Activated CD8-positive, alpha-beta memory T cell treated with anti-CD3 and anti-CD28 coated beads for 24 hours (primary cell): ENCODE results near the gene AKIRIN2.

Source experiments
- DNase-seq: peaks from one replicate; pipeline ENCODE4 v3.0.0-alpha.2; 2020

AKIRIN2 gene

DNA sequence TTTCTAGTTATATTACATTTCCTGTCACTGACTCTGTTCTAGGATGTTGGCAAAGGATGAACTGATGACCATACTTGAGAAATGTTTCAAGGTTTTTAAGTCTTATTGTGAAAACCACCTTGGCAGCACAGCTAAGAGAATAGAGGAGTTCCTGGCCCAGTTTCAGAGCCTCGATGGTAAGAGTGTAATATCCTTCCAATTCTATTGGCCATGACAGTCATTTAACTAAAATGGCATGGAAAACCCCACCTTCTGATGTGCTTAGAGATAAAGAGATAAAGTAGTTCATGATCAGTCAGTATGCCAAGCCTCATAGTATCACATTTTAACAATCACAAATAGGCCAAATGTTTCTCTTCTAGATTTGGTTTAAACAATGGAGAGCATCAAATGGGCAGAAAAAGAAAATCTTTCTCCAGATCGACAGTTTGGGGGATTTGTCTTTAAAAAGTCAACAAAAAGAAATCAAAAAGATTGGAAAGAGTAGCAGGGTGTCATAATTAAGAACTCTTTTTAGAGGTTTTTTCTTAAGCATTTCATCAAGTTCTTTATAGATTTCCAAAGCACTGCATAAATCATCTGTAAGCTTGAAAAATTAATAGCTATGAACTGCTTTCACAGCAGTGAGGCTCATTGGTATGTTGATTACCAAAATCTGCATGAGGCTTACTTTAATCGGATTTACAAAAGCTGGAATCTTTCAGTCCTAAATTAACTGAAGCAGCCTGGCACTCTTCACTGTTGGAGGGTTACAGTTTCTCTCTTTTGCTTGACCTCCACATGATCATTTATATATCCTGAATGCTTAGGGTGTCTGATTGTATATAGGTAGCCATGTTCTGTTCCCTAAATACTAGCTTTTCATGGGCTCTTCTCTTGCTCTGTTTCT, 48.7 kb downstream of the AKIRIN2 start:
- DNase-seq, result no peak

DNA sequence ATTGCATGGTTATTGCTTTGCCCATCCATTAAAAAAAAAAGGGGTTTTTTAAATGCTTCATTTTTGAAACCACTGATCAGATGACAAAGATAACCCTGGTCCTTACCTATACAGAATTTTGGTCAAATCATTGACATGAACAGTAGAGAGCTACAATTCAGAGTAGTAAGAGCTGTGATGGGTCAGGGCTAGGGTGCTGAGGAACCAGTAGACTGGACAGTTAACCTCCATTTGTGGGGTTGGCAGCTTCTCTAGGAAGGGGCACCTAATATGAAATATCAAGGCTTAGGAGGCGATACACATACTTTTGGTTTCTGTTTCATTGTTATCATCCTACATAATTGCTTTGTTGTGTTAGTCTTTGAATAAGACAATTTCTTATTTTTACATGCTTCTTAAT, 57.0 kb downstream of the AKIRIN2 start:
- DNase-seq, result no peak

DNA sequence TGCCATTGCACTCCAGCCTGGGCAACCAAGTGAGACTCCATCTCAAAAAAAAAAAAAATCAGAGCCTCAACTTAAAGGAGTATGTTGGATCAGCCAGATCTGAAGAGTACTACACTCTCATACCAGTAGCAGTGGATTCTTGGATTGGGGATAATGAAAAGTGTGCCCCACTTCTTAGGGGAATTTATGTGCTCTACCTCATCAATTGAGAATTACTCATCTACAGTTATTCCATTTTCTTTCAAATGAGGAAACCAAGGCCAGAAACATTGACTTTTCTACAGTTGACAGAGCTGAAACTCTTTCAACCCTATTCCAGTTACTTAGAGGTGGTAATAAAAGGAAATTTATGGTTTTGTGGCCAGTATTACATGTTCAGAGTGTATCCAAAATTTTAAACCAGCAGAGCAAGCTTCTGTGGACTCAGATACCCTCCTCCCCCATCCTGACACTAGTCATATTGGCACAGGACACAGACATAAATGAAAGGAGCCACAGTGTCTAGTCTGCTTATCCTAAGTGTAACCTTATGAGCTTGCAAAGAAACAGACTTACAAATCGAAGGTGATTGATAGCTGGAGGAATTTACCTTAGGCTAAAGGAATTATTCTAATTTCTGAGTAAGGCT, 60.9 kb downstream of the AKIRIN2 start:
- no peak for DNase-seq

DNA sequence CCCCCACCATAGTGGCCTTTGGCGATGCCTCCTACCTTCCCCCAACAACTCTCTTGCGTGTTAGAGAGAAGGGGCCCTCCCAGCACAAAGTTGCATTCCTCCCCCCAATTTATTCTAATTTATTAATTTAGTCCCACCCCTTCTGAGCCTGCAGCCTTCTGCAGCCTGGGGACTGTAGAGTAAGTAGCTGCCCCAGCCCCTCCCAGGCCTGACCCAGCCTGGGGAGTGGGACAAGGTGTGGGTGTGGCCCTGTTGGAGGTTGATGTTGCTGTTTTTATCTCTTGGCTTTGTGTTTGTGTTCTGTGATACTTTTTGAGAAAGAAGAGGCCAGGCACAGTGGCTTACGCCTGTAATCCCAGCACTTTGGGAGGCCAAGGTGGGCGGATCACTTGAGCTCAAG, 62.7 kb downstream of the AKIRIN2 start:
- DNase-seq, result no peak

DNA sequence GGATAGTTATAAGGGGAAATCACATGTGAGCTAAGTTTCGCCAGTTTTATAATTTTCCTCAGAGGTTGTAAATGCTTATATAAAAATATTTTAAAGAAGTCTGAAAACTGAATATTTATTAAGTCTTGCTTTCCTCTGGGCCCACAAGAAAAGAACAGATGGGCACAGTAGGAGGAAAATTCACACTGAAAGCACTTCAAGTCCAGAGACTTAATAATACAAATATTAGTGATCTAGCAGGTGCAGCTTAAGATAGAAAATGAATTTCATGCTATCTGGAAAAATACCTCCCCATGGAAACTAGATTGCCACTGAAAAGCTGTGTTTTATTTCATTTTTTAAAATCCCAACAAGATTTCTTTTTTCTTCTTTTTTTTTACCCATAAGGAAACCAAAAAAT, 64.9 kb downstream of the AKIRIN2 start:
- DNase-seq, result no peak

DNA sequence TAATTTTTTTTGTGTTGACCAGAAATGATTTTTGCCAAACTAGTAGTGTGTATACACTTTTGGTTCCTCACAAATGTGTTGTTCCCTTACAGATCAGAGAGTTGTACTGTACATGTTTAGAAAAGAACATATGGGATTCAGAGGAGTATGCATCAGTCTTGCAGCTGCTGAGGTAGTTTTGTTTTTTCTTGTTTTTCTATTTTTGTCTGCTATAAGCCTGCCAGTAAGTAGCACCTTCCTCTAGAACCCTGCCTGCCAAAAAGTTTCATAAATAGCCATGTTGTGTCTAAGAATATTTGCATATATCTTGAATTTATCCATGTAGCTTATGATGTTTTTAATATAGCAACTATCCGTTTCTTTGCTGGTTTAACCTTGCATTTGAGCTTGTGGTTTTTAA, 65.7 kb downstream of the AKIRIN2 start:
- no peak for DNase-seq

DNA sequence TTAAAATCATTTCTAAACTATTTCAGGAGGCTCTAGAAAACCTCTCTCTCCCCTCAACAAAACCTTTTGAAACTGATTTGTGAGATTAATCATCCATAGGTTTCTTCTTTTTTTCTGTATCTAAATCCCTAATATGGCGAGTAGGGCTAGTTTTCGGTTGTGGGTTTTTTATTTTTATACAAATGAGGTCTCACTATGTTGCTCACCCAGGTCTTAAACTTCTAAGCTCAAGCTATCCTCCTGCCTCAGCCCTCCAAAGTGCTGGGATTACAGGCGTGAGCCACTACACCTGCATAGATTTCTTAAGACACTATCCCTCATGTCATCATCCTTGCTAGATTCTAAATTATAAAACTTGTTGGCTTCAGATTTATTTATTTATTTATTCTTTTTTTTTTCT, 68.2 kb downstream of the AKIRIN2 start:
- DNase-seq, result no peak

DNA sequence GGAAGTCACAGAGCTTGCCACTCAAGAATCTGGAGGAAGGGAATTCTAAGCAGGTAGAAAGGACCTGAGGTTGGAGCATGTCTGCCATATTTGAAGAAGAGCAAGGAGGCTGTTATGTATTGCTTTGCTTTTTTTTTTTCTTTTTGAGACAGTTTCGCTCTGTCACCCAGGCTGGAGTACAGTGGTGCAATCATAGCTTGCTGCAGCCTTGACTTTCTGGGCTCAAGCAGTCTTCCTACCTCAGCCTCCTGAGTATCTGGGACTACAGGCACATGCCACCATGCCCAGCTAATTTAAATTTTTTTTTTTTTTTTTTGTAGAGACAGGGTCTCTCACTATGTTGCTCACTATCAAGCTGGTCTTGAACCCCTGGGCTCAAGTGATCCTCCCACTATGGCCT, 71.3 kb downstream of the AKIRIN2 start:
- no peak for DNase-seq

DNA sequence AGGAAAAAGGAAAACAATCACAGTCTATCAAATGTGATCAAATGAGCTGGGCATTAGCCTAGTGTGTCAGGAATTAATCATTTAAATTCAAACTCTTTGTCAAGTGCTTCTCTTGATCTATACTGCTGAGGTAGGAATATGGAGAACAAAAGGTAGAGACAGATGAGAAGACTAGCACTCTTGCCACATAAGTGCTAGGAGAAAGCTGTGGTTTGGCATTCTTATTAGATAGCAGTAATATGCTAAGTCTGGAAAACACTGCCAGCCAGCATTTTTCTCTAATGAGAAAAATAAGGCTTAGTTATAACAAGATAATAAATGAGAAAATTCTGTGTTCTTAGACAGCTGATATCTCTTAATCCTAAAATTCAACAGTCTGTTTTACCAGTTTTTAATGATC, 73.2 kb downstream of the AKIRIN2 start:
- DNase-seq, result no peak

DNA sequence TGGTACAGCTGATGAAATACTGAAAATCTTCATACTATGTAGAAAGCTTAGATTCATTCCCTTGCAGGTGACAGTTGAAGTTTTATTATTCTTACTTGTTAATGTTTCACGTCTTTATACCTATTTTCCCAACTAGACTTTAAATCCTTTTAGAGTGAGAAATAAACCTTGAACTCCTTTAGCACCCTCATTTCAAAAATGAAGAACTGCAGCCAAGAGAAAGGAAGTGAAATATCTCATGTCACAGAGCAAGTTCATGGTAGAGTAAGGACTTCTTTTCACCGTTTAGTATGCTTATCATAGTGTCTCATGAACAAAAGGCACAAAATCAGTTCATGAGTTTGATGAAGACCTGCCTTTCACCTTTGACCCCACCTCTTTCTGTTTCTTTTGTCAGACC, 73.6 kb downstream of the AKIRIN2 start:
- no peak for DNase-seq
